ENCODE data around the gene FOXL1. TPM values are rescaled to one million over a fixed set of nuclear protein-coding genes. Genes with fewer than 3 reads are reported as not detected.

Gene FOXL1
- total RNA-seq, 4 donors from 2014 or later, result 0.09 to 1.3 (median 0.43) TPM

- no peak for ATAC-seq (ENCODE audit: low FRiP score)
- no peak for DNase-seq (ENCODE audit: low spot score)
- TF ChIP-seq, protein P1, sequence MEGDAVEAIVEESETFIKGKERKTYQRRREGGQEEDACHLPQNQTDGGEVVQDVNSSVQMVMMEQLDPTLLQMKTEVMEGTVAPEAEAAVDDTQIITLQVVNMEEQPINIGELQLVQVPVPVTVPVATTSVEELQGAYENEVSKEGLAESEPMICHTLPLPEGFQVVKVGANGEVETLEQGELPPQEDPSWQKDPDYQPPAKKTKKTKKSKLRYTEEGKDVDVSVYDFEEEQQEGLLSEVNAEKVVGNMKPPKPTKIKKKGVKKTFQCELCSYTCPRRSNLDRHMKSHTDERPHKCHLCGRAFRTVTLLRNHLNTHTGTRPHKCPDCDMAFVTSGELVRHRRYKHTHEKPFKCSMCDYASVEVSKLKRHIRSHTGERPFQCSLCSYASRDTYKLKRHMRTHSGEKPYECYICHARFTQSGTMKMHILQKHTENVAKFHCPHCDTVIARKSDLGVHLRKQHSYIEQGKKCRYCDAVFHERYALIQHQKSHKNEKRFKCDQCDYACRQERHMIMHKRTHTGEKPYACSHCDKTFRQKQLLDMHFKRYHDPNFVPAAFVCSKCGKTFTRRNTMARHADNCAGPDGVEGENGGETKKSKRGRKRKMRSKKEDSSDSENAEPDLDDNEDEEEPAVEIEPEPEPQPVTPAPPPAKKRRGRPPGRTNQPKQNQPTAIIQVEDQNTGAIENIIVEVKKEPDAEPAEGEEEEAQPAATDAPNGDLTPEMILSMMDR (IDR thresholded peaks at IDR 0.05), result no peak
Observed at GRCh38 chr16:86625821-86626220, 47.5 kb downstream of the FOXL1 start.

- DNase-seq (ENCODE audit: low spot score), result no peak
- ATAC-seq (ENCODE audit: low FRiP score), result no peak
Observed at GRCh38 chr16:86626284-86626683, 47.9 kb downstream of the FOXL1 start.

GRCh38 chr16:86626966-86627365, 48.6 kb downstream of the FOXL1 start:
- ATAC-seq (ENCODE audit: low FRiP score), result no peak
- no peak for DNase-seq (ENCODE audit: low spot score)
- TF ChIP-seq, protein P1 (IDR thresholded peaks at IDR 0.05), result no peak

More at GRCh38 chr16:86626284-86626683, 47.9 kb downstream of the FOXL1 start:
- TF ChIP-seq, protein P1 (IDR thresholded peaks at IDR 0.05), result no peak

DNA sequence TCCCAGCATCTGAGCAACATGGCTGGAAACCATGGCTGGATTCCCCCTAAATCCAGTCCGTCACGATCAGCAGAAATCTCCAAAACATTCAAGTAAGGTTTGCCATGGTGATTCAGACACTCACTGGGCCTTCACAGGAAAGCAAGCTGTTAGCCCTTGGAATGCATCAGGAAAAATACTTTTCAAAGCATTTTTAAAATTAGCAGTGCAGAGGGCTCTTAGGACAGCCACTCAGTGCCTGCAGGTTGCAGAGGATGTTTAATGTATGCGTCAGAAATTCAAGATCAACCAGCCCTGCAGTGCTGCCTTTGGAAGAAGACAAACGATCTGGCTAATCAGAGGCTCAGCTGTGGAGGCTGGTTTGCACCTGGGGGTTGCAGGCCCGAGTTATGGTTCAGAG, 50.3 kb downstream of the FOXL1 start:
- DNase-seq (ENCODE audit: low spot score) (no peak), ATAC-seq (ENCODE audit: low FRiP score) (no peak)
- TF ChIP-seq, protein P1 (IDR thresholded peaks at IDR 0.05), result no peak

- TF ChIP-seq, protein P1 (IDR thresholded peaks at IDR 0.05), result no peak
- no peak for ATAC-seq (ENCODE audit: low FRiP score)
- no peak for DNase-seq (ENCODE audit: low spot score)
Observed at GRCh38 chr16:86630471-86630870, 52.1 kb downstream of the FOXL1 start.

GRCh38 chr16:86631444-86631843, 53.1 kb downstream of the FOXL1 start:
- TF ChIP-seq, protein P1 (IDR thresholded peaks at IDR 0.05), result no peak
- ATAC-seq (ENCODE audit: low FRiP score) (no peak), DNase-seq (ENCODE audit: low spot score) (no peak)

Other genes with a start within 250 kb of the FOXL1 start
- gene FOXF1, start 68.0 kb upstream of the FOXL1 start, total RNA-seq, result 1 to 10 TPM in 3 of 4 donors, under 1 TPM in 1; 0.88 to 6.6 (median 1.4) TPM
- 10 to 100 TPM in 1 of 4 donors, 1 to 10 TPM in 3; 6.4 to 20.2 (median 9.1) TPM for gene MTHFSD, start 23.3 kb upstream of the FOXL1 start, total RNA-seq
- gene FOXC2, start 11.7 kb upstream of the FOXL1 start, total RNA-seq, result under 1 TPM; 0.25 to 0.72 (median 0.38) TPM

Measured in omental fat pad (tissue), 4 donors.